NOMO-1 (cell line): ENCODE measurements around the gene CNTNAP2.

ENCODE experiments used
- DNase-seq, 2 experiments: peaks; one replicate each; lab custom pipeline; 2025; ENCODE audit not compliant: unreplicated experiment in 2 of 2; lab: John Stamatoyannopoulos, UW

CNTNAP2 gene

GRCh38 chr7:146960773-146961391, 844.3 kb downstream of the CNTNAP2 start:
- no peak for DNase-seq

- no peak for DNase-seq
These were observed 845.0 kb downstream of the CNTNAP2 start for GRCh38 chr7:146961617-146962016.

GRCh38 chr7:146966274-146966673, 849.7 kb downstream of the CNTNAP2 start:
- no peak for DNase-seq

- DNase-seq: no peak
These were observed 865.9 kb downstream of the CNTNAP2 start for GRCh38 chr7:146982482-146982881.

GRCh38 chr7:146991596-146991995, 875.0 kb downstream of the CNTNAP2 start:
- no peak for DNase-seq

GRCh38 chr7:146993764-146994163, 877.2 kb downstream of the CNTNAP2 start:
- no peak for DNase-seq

- DNase-seq: no peak
These were observed 891.9 kb downstream of the CNTNAP2 start for GRCh38 chr7:147008530-147008929.

- DNase-seq: no peak
These were observed 896.1 kb downstream of the CNTNAP2 start for GRCh38 chr7:147012666-147013065.

- DNase-seq: no peak
These were observed 897.2 kb downstream of the CNTNAP2 start for GRCh38 chr7:147013825-147014224.

- DNase-seq: no peak
These were observed 897.8 kb downstream of the CNTNAP2 start for GRCh38 chr7:147014286-147014955.

- DNase-seq: no peak
These were observed 899.4 kb downstream of the CNTNAP2 start for GRCh38 chr7:147015999-147016398.

GRCh38 chr7:147022056-147022455, 905.5 kb downstream of the CNTNAP2 start:
- no peak for DNase-seq

GRCh38 chr7:147023440-147023839, 906.8 kb downstream of the CNTNAP2 start:
- no peak for DNase-seq

GRCh38 chr7:147029953-147030352, 913.4 kb downstream of the CNTNAP2 start:
- DNase-seq: no peak

- DNase-seq: no peak
These were observed 917.0 kb downstream of the CNTNAP2 start for GRCh38 chr7:147033641-147034040.

- no peak for DNase-seq
These were observed 924.8 kb downstream of the CNTNAP2 start for GRCh38 chr7:147041438-147041837.

- no peak for DNase-seq
These were observed 928.3 kb downstream of the CNTNAP2 start for GRCh38 chr7:147044941-147045340.

GRCh38 chr7:147047696-147048095, 931.1 kb downstream of the CNTNAP2 start:
- DNase-seq: no peak

- no peak for DNase-seq
These were observed 932.3 kb downstream of the CNTNAP2 start for GRCh38 chr7:147048864-147049263.

- no peak for DNase-seq
These were observed 936.2 kb downstream of the CNTNAP2 start for GRCh38 chr7:147052818-147053217.

GRCh38 chr7:147053746-147054145, 937.1 kb downstream of the CNTNAP2 start:
- no peak for DNase-seq

- peak in 1 of 2 experiments; percentile 1 for DNase-seq
These were observed 943.5 kb downstream of the CNTNAP2 start for GRCh38 chr7:147060070-147060469.

- peak; percentile 7 to 48 for DNase-seq
These were observed 946.3 kb downstream of the CNTNAP2 start for GRCh38 chr7:147062897-147063296.
